Liver (tissue), 9 donors: Measurements from ENCODE around the gene UQCRHL. TPM values are rescaled to one million over a fixed set of nuclear protein-coding genes. Genes with fewer than 3 reads are reported as not detected.
A peak's percentile ranks its signal among the peaks of the same experiment; 100 is the strongest.

Source experiments
- DNase-seq: peaks from one replicate; pipeline ENCODE4 v3.0.0-alpha.2; 2017; ENCODE audit warnings: low spot score
- H3K27ac ChIP-seq, 2 donors: one replicate each; pipeline ENCODE4 v1.7.0; 2013; ENCODE audit warnings: inconsistent platforms in 2 of 2, low read length in 2 of 2, control low read depth in 1 of 2, low read depth in 1 of 2, mild to moderate bottlenecking in 1 of 2
- H3K27me3 ChIP-seq, 4 donors: one replicate each; pipeline versions ENCODE4 v1.6.1 to v1.7.0; 2013; ENCODE audit warnings: low read length in 3 of 4, inconsistent platforms in 1 of 4, mild to moderate bottlenecking in 1 of 4, moderate library complexity in 1 of 4; ENCODE audit not compliant: control insufficient read depth in 4 of 4, insufficient read depth in 4 of 4
- H3K36me3 ChIP-seq, 4 donors: one replicate each; pipeline versions ENCODE4 v1.6.1 to v1.7.0; 2013; ENCODE audit warnings: low read length in 3 of 4, mild to moderate bottlenecking in 3 of 4, low read depth in 1 of 4, moderate library complexity in 1 of 4; ENCODE audit not compliant: control insufficient read depth in 4 of 4, insufficient read depth in 3 of 4
- H3K4me1 ChIP-seq, 4 donors: one replicate each; pipeline versions ENCODE4 v1.6.1 to v1.7.0; 2013; ENCODE audit warnings: low read length in 3 of 4, mild to moderate bottlenecking in 3 of 4, moderate library complexity in 1 of 4; ENCODE audit not compliant: control insufficient read depth in 4 of 4, insufficient read depth in 4 of 4
- H3K4me3 ChIP-seq, 3 donors: one replicate each; pipeline versions ENCODE4 v1.6.1 to v1.7.0; 2013; ENCODE audit warnings: low read length in 3 of 3, control low read depth in 1 of 3, low read depth in 1 of 3, mild to moderate bottlenecking in 1 of 3
- H3K9ac ChIP-seq, 2 donors: one replicate each; pipeline ENCODE4 v1.7.0; 2013; ENCODE audit warnings: low read length in 2 of 2, mild to moderate bottlenecking in 2 of 2, moderate library complexity in 2 of 2, control low read depth in 1 of 2, low read depth in 1 of 2
- H3K9me3 ChIP-seq, 4 donors: one replicate each; pipeline versions ENCODE4 v1.6.1 to v1.7.0; 2013; ENCODE audit warnings: low read length in 3 of 4; ENCODE audit not compliant: control insufficient read depth in 4 of 4
- EGR1 ChIP-seq, 2 donors: IDR thresholded peaks; 2 replicates each; pipeline ENCODE4 v1.6.1; 2016 to 2018; ENCODE audit warnings: antibody characterized with exemption in 2 of 2, low read depth in 2 of 2
- FOXA2 ChIP-seq: IDR thresholded peaks from 2 replicates; pipeline ENCODE4 v1.6.1; 2016; ENCODE audit warnings: antibody characterized with exemption
- GABPA ChIP-seq, 2 donors: IDR thresholded peaks in 1 of 2; conservative IDR thresholded peaks in 1 of 2; 2 replicates each; pipeline ENCODE4 v1.6.1; 2016; ENCODE audit warnings: antibody characterized with exemption in 2 of 2, mild to moderate bottlenecking in 1 of 2, moderate library complexity in 1 of 2
- HNF4A ChIP-seq, 2 donors: conservative IDR thresholded peaks; 2 replicates each; pipeline ENCODE4 v1.6.1; 2016; ENCODE audit warnings: antibody characterized with exemption in 2 of 2, mild to moderate bottlenecking in 2 of 2
- HNF4G ChIP-seq: IDR thresholded peaks from 2 replicates; pipeline ENCODE4 v1.6.1; 2016; ENCODE audit warnings: antibody characterized with exemption
- JUND ChIP-seq, 2 donors: IDR thresholded peaks; 2 replicates each; pipeline ENCODE4 v1.6.1; 2016; ENCODE audit warnings: antibody characterized with exemption in 2 of 2
- NR2F2 ChIP-seq: IDR thresholded peaks from 2 replicates; pipeline ENCODE4 v1.6.1; 2016; ENCODE audit warnings: antibody characterized with exemption
- RAD21 ChIP-seq, 2 donors: IDR thresholded peaks; 2 replicates each; pipeline ENCODE4 v1.6.1; 2016; ENCODE audit warnings: antibody characterized with exemption in 2 of 2, mild to moderate bottlenecking in 2 of 2
- REST ChIP-seq: IDR thresholded peaks from 2 replicates; pipeline ENCODE4 v1.6.1; 2016; ENCODE audit warnings: antibody characterized with exemption, mild to moderate bottlenecking
- RXRA ChIP-seq, 2 donors: IDR thresholded peaks; 2 replicates each; pipeline ENCODE4 v1.6.1; 2017 to 2018; ENCODE audit warnings: antibody characterized with exemption in 2 of 2, mild to moderate bottlenecking in 1 of 2
- SP1 ChIP-seq: IDR thresholded peaks from 2 replicates; pipeline ENCODE4 v1.6.1; 2018; ENCODE audit warnings: antibody characterized with exemption, mild to moderate bottlenecking
- TAF1 ChIP-seq: conservative IDR thresholded peaks from 2 replicates; pipeline ENCODE4 v1.6.1; 2016; ENCODE audit warnings: antibody characterized with exemption, mild to moderate bottlenecking
- YY1 ChIP-seq: IDR thresholded peaks from 2 replicates; pipeline ENCODE4 v1.6.1; 2016; ENCODE audit warnings: antibody characterized with exemption, mild to moderate bottlenecking
- WGBS: extraction: QIAGEN DNeasy Blood & Tissue Kit; methylation state at CpG from one replicate; pipeline ENCODE4 v1.1.7; 2013; 5-methylcytosine and 5-hydroxymethylcytosine counted together
- polyA plus RNA-seq, 2 donors: library from polyadenylated mRNA; stranded (reverse) in 1 of 2; unstranded in 1 of 2; fragments of 200-250 nt in 1 of 2; fragments of >200 nt in 1 of 2; fragmentation: Nextera tagmentation in 1 of 2; extraction: Ambion mirVana in 1 of 2; gene quantifications; one replicate each; pipeline versions ENCODE4 v1.2.1 to v1.2.3, GENCODE V29; 2013 to 2015
- total RNA-seq, 2 donors: library from RNA; depleted of rRNA; stranded (reverse); fragments of >200 nt; gene quantifications; one replicate each; pipeline ENCODE4 v1.2.3, GENCODE V29; 2014
- TF ChIP-seq, protein P1 (sequence below): fragments of 150-350 bp; IDR thresholded peaks from 2 replicates; pipeline ENCODE4 v1.5.1; 2017; ENCODE audit warnings: improper control_type of control experiment, low read depth, low read length; ENCODE audit not compliant: missing input control
- donor health status: healthy.
- donor health status: healthy.
- donor health status: healthy.
- donor health status: healthy.
- donor health status: healthy.

The UQCRHL gene
- total and polyA plus RNA-seq, 4 donors: 0.50 to 2.9 (median 1.4) TPM

DNA sequence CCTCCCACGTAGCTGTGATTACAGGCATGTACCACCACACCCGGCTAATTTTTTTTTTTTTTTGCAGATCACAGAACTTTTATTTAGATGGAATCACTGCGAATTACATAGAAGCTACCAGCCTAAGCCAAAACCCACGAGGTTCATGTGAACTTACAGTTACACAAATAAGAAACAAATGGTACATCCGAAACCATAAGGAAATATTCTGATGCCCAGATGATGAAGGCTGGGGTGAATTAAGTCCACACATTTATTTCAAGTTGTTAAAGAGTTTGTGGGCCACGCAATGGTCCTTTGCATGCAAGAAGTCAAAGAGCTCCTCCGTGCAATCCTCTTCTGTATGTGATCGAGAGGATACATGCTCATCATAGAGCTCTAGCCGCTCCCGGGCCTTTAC, 328 bp downstream of the UQCRHL start:
- Histone ChIP-seq H3K27ac (no peak overlapping the region), H3K9ac (no peak overlapping the region), H3K4me1 (no peaks in the 10 kb centered on the region), H3K27me3 (no peaks in the 10 kb centered on the region), H3K9me3 (no peaks in the 10 kb centered on the region), H3K4me3 (no peak overlapping the region), H3K36me3 (no peaks in the 10 kb centered on the region)
- DNase-seq: no peak
- 94% methylated on average over 10 of the region's 10 CpGs for WGBS
- TF ChIP-seq NR2F2 (no peak), HNF4A (conservative IDR thresholded peaks at IDR 0.05) (no peak), RAD21 (IDR thresholded peaks at IDR 0.05) (no peak), RXRA (IDR thresholded peaks at IDR 0.05) (no peak), GABPA (IDR thresholded peaks at IDR 0.05 in 1 of 2, conservative IDR thresholded peaks at IDR 0.05 in 1 of 2) (no peak), REST (no peak), JUND (IDR thresholded peaks at IDR 0.05) (no peak), HNF4G (no peak), YY1 (no peak), SP1 (no peak), TAF1 (no peak)

DNA sequence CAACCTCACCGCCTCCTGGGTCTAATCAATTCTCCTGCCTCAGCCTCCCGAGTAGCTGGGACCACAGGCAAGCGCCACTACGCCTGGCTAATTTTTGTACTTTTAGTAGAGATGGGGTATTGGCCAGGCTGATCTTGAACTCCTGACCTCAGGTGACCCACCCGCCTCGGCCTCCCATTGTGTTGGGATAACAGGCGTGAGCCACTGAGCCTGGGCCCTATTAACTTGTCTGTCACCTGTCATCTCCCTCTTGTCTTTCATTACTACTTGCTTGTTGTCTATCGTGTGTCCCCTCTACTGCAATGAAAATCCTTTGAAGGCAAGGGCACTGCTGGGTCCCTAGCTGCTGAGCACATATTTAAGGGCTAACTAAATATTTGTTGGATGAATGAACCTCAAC, 3.4 kb downstream of the UQCRHL start:
- 88% methylated on average over 8 of the region's 8 CpGs for WGBS
- DNase-seq: no peak
- TF ChIP-seq EGR1 (IDR thresholded peaks at IDR 0.05; ENCODE audit: low read depth in 2 of 2) (no peak), FOXA2 (no peak), GABPA (IDR thresholded peaks at IDR 0.05 in 1 of 2, conservative IDR thresholded peaks at IDR 0.05 in 1 of 2) (no peak)
- TF ChIP-seq, protein P1, sequence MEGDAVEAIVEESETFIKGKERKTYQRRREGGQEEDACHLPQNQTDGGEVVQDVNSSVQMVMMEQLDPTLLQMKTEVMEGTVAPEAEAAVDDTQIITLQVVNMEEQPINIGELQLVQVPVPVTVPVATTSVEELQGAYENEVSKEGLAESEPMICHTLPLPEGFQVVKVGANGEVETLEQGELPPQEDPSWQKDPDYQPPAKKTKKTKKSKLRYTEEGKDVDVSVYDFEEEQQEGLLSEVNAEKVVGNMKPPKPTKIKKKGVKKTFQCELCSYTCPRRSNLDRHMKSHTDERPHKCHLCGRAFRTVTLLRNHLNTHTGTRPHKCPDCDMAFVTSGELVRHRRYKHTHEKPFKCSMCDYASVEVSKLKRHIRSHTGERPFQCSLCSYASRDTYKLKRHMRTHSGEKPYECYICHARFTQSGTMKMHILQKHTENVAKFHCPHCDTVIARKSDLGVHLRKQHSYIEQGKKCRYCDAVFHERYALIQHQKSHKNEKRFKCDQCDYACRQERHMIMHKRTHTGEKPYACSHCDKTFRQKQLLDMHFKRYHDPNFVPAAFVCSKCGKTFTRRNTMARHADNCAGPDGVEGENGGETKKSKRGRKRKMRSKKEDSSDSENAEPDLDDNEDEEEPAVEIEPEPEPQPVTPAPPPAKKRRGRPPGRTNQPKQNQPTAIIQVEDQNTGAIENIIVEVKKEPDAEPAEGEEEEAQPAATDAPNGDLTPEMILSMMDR: no peak

GRCh38 chr1:15803380-15803779, 4.1 kb downstream of the UQCRHL start:
- Histone ChIP-seq H3K36me3 (no peaks in the 10 kb centered on the region), H3K9me3 (no peaks in the 10 kb centered on the region), H3K9ac (no peak overlapping the region), H3K4me3 (no peak overlapping the region), H3K27me3 (no peaks in the 10 kb centered on the region), H3K27ac (no peak overlapping the region), H3K4me1 (peaks cover 6 to 14% (median 11%) of the 10 kb centered on the region in 4 donors)
- no peak for DNase-seq
- 26% methylated on average over 4 of the region's 4 CpGs for WGBS
- TF ChIP-seq, protein P1: peak; percentile 54
- TF ChIP-seq RAD21 (IDR thresholded peaks at IDR 0.05) (peak; percentile 79 to 85), YY1 (no peak)

More for the DNA sequence above, 3.4 kb downstream of the UQCRHL start:
- Histone ChIP-seq H3K36me3 (no peaks in the 10 kb centered on the region), H3K27me3 (no peaks in the 10 kb centered on the region), H3K4me3 (no peak overlapping the region), H3K9ac (no peak overlapping the region), H3K9me3 (no peaks in the 10 kb centered on the region), H3K4me1 (peaks cover 3 to 14% (median 10%) of the 10 kb centered on the region in 4 donors), H3K27ac (no peak overlapping the region)
